Endothelial cell of umbilical vein (primary cell): ENCODE data around the gene CDCP1. TPM values are rescaled to one million over a fixed set of nuclear protein-coding genes. Genes with fewer than 3 reads are reported as not detected.

ENCODE experiments used
- BruUV-seq: library from RNA; stranded (reverse); fragments of 400-500 nt; replicated peaks from 2 replicates; lab custom pipeline; 2021; lab: Mats Ljungman, UMichigan
- CTCF ChIA-PET: fragments of 300-600, 350-600 bp; sonication (Branson Sonifier 250); formaldehyde crosslinking; loops from one replicate; lab custom pipeline; 2021; ENCODE audit warnings: antibody characterized with exemption, inconsistent platforms; lab: Charles Lee
- POLR2A ChIA-PET: fragments of 300-600, 350-600 bp; sonication (Branson Sonifier 250); formaldehyde crosslinking; loops from one replicate; lab custom pipeline; 2021; ENCODE audit warnings: antibody characterized with exemption, inconsistent platforms; lab: Charles Lee
- DNase-seq: peaks from one replicate; pipeline ENCODE4 v3.0.0-alpha.2; 2011; ENCODE audit warnings: low read depth, low spot score
- FAIRE-seq: peaks from 2 replicates; lab custom pipeline; 2011; peaks lifted over from hg19 to GRCh38; lab: Jason Lieb, UNC
- H2AFZ ChIP-seq: 2 replicates; pipeline ENCODE4 v1.6.0; 2012; ENCODE audit warnings: low read depth, low read length, control low read depth, inconsistent platforms
- H3K27ac ChIP-seq: 2 replicates; pipeline ENCODE4 v1.5.1; 2011; ENCODE audit warnings: low read depth, mild to moderate bottlenecking, control low read depth, low read length, moderate library complexity; ENCODE audit not compliant: insufficient read depth
- H3K27me3 ChIP-seq, 2 experiments: 2 replicates each; pipeline versions ENCODE4 v1.6.0 to v1.6.1; 2011; ENCODE audit warnings: low read length in 2 of 2, mixed read lengths in 1 of 2; ENCODE audit not compliant: control insufficient read depth in 2 of 2, insufficient read depth in 2 of 2
- H3K36me3 ChIP-seq, 2 experiments: 2 replicates in 1 of 2; 3 replicates in 1 of 2; pipeline ENCODE4 v1.5.1; 2011; ENCODE audit warnings: low read length in 2 of 2, mild to moderate bottlenecking in 1 of 2, moderate library complexity in 1 of 2; ENCODE audit not compliant: control insufficient read depth in 2 of 2, insufficient read depth in 2 of 2; ENCODE audit errors: extremely low read depth in 1 of 2
- H3K4me1 ChIP-seq: 3 replicates; pipeline ENCODE4 v1.5.1; 2011; ENCODE audit warnings: mild to moderate bottlenecking, low read length; ENCODE audit not compliant: control insufficient read depth, insufficient read depth; ENCODE audit errors: extremely low read depth
- H3K4me2 ChIP-seq: 2 replicates; pipeline ENCODE4 v1.6.1; 2011; ENCODE audit warnings: low read length, control low read depth, mixed read lengths; ENCODE audit not compliant: insufficient read depth
- H3K4me3 ChIP-seq, 3 experiments: fragments of 200-600 bp in 1 of 3; sonication (generic), shearing (Covaris generic) in 1 of 3; replicated peaks in 1 of 3; 2 replicates each; pipeline ENCODE4 v1.5.1; 2011 to 2016; ENCODE audit warnings: control low read depth in 3 of 3, low read length in 3 of 3, mild to moderate bottlenecking in 2 of 3, inconsistent platforms in 1 of 3, low read depth in 1 of 3, moderate library complexity in 1 of 3; ENCODE audit not compliant: insufficient read depth in 1 of 3
- H3K79me2 ChIP-seq: 2 replicates; pipeline ENCODE4 v1.6.0; 2012; ENCODE audit warnings: low read length, inconsistent platforms; ENCODE audit not compliant: control insufficient read depth, insufficient read depth
- H3K9ac ChIP-seq: replicated peaks from 2 replicates; pipeline ENCODE3; 2011; ENCODE audit warnings: low read length, control low read depth; ENCODE audit not compliant: insufficient read depth; ENCODE audit errors: extremely low read depth
- H3K9me1 ChIP-seq: replicated peaks from 3 replicates; pipeline ENCODE4 v1.6.0; 2011; ENCODE audit warnings: mild to moderate bottlenecking, low read length; ENCODE audit not compliant: control insufficient read depth, insufficient read depth; ENCODE audit errors: extremely low read depth
- H3K9me3 ChIP-seq: replicated peaks from 2 replicates; pipeline ENCODE4 v1.5.1; 2012; ENCODE audit warnings: low read length, inconsistent platforms; ENCODE audit not compliant: control insufficient read depth, insufficient read depth
- H4K20me1 ChIP-seq: replicated peaks from 2 replicates; pipeline ENCODE3; 2011; ENCODE audit warnings: mild to moderate bottlenecking, low read length; ENCODE audit not compliant: control insufficient read depth, insufficient read depth; ENCODE audit errors: extremely low read depth
- EZH2 ChIP-seq: IDR thresholded peaks from 2 replicates; pipeline ENCODE4 v1.6.1; 2012; ENCODE audit warnings: borderline replicate concordance, low read depth, mild to moderate bottlenecking, moderate library complexity, low read length, inconsistent platforms; ENCODE audit not compliant: severe bottlenecking
- FOS ChIP-seq: IDR thresholded peaks from 2 replicates; pipeline ENCODE4 v1.6.1; 2011; ENCODE audit warnings: mild to moderate bottlenecking, low read length, moderate library complexity, borderline replicate concordance; ENCODE audit not compliant: insufficient read depth
- GATA2 ChIP-seq: IDR thresholded peaks from 2 replicates; pipeline ENCODE4 v1.7.0; 2011; ENCODE audit warnings: low read depth, mild to moderate bottlenecking, moderate library complexity, mixed read lengths, low read length; ENCODE audit not compliant: insufficient read length, insufficient read depth
- JUN ChIP-seq: IDR thresholded peaks from 2 replicates; pipeline ENCODE4 v1.6.1; 2011; ENCODE audit warnings: borderline replicate concordance, low read depth; ENCODE audit not compliant: insufficient read length, insufficient read depth
- MYC ChIP-seq: IDR thresholded peaks from one replicate; pipeline ENCODE4 v1.6.1; 2011; ENCODE audit warnings: mild to moderate bottlenecking, low read depth, low read length
- POLR2A ChIP-seq: IDR thresholded peaks from 2 replicates; pipeline ENCODE4 v1.6.1; 2012; ENCODE audit warnings: low read depth, mild to moderate bottlenecking, control low read depth, low read length
- dilution Hi-C: fragments of 300-500 bp; cut with MboI; formaldehyde crosslinking; loops from one replicate; pipeline ENCODE4 v1.15.0; 2019; ENCODE audit warnings: low sequenced_read_pairs; ENCODE audit not compliant: extremely low pct_ligation_motif_present
- intact Hi-C: fragments of 100-400 bp; cut with micrococcal nuclease; formaldehyde crosslinking; loops from one replicate; pipeline ENCODE4 v1.10.0; 2022
- polyA plus RNA-seq, 4 experiments: library from polyadenylated mRNA; depleted of rRNA in 3 of 4; stranded (reverse) in 3 of 4; unstranded in 1 of 4; fragments of >200 nt; gene quantifications; 2 replicates each; pipeline versions ENCODE4 v1.2.1 to v1.2.3, GENCODE V29; 2011 to 2012; ENCODE audit warnings: missing spikeins in 1 of 4
- total RNA-seq: library from RNA; stranded (reverse); gene quantifications from 2 replicates; pipeline ENCODE4 v1.2.3, GENCODE V29; 2021
- TF ChIP-seq, protein P1 (sequence below): IDR thresholded peaks from 2 replicates; pipeline ENCODE4 v1.6.1; 2011; ENCODE audit not compliant: insufficient read depth, insufficient read length
- TF ChIP-seq, protein P2 (sequence below), 2 donors: IDR thresholded peaks; 1 replicate in 1 of 2; 2 replicates in 1 of 2; pipeline ENCODE4 v1.5.1; 2011; ENCODE audit warnings: low read length in 2 of 2, mild to moderate bottlenecking in 2 of 2, moderate library complexity in 2 of 2, control low read depth in 1 of 2, inconsistent platforms in 1 of 2, low read depth in 1 of 2; ENCODE audit not compliant: insufficient read depth in 1 of 2; ENCODE audit errors: extremely low read depth in 1 of 2

Gene CDCP1
- total and polyA plus RNA-seq, 2 donors (not counting 3 experiments of a cell fraction or from before 2014, with no cell fraction given): 0.01 to 0.22 TPM

DNA sequence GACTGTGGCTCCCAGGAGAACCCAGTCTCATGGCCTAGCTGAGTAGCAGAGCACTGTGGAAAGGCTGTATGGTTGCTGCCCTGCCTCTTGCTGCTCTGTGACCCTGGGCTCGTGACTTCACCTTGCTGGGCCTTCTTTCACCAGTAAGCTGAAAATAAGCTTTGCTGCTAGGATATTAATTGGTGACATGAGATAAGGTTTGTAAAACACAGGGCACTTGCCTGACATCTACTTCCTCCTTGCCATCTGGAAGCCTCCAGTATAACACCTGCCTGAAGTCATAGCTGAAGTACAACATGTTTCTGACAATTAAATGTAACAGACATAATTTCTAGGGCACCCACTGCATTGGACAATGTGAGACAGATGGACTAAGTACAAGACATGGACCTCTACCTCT is 66.5 kb downstream of the CDCP1 start:
- peaks cover 2% of the 10 kb centered on the region for H3K4me1 ChIP-seq
- H3K36me3 ChIP-seq: no peaks in the 10 kb centered on the region
- H3K9me1 ChIP-seq: no peaks in the 10 kb centered on the region
- no peaks in the 10 kb centered on the region for H3K9me3 ChIP-seq
- no TSS peak for BruUV-seq
- no peak overlapping the region for H3K4me2 ChIP-seq
- TF ChIP-seq, protein P1, sequence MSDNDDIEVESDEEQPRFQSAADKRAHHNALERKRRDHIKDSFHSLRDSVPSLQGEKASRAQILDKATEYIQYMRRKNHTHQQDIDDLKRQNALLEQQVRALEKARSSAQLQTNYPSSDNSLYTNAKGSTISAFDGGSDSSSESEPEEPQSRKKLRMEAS: no peak
- TF ChIP-seq FOS (no peak), JUN (no peak), MYC (no peak), POLR2A (no peak), GATA2 (no peak)
- DNase-seq (no peak), FAIRE-seq (no peak)
- H4K20me1 ChIP-seq: no peaks in the 10 kb centered on the region
- no peak overlapping the region for H3K9ac ChIP-seq
- no peak overlapping the region for H3K4me3 ChIP-seq
- CTCF ChIA-PET: interaction anchor here (0.7 to 1.5 kb wide), 3 partner anchors 11 to 131 kb away, joined by 3 to 7 read pairs (median 3); no protein-coding TSS in a partner anchor
- intact Hi-C loops: no loop called here
- no peak overlapping the region for H3K27ac ChIP-seq
- H2AFZ ChIP-seq: no peak overlapping the region
- dilution Hi-C loops: no loop called here
- H3K27me3 ChIP-seq: peaks cover 0 to 4% of the 10 kb centered on the region in 2 experiments
- POLR2A ChIA-PET: no interaction called here
- H3K79me2 ChIP-seq: no peaks in the 10 kb centered on the region

DNA sequence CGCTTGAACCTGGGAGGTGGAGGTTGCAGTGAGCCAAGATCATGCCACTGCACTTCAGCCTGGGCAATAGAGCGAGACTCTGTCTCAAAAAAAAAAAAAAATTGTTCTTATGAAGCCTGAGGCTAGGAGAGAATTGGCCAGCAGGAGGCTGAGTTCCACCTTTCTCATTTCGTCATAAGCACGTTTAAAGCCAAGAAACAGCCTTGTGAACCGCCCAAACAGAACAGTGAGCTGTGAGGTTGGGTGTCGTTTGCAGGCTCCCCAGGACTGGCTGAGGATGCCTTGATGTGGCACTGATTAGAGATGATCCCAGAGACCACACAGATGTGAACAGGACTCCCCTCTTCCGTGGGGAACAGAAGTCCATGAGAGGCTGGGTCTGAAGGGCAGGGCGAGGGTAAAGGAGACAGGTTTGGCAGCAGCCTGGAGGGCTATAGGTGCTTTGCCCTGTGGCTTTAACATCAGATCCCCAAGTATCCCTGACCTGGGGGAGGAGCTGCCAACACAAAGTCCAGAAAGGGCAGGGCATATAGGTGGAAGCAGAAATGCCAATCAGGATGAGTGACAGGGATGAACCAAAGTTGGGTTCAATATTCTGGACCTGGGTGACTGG is 67.2 kb downstream of the CDCP1 start:
- DNase-seq (no peak), FAIRE-seq (no peak)
- CTCF ChIA-PET: interaction anchor here (0.7 to 1.5 kb wide), 3 partner anchors 10 to 44 kb away, joined by 3 to 7 read pairs (median 3); no protein-coding TSS in a partner anchor

More for the DNA sequence above, 67.2 kb downstream of the CDCP1 start:
- Histone ChIP-seq H3K36me3 (no peaks in the 10 kb centered on the region), H3K4me2 (no peak overlapping the region), H3K4me1 (peaks cover 2% of the 10 kb centered on the region), H3K9me3 (no peaks in the 10 kb centered on the region), H3K9me1 (no peaks in the 10 kb centered on the region), H3K27ac (no peak overlapping the region), H2AFZ (no peak overlapping the region), H3K27me3 (peaks cover 6% of the 10 kb centered on the region in 2 experiments), H3K79me2 (no peaks in the 10 kb centered on the region), H3K4me3 (no peak overlapping the region), H4K20me1 (no peaks in the 10 kb centered on the region), H3K9ac (no peak overlapping the region)
- intact Hi-C loops (no loop called here), dilution Hi-C loops (no loop called here)
- BruUV-seq: no TSS peak
- TF ChIP-seq FOS (no peak), EZH2 (no peak), POLR2A (no peak), MYC (no peak), GATA2 (no peak)
- TF ChIP-seq, protein P2, sequence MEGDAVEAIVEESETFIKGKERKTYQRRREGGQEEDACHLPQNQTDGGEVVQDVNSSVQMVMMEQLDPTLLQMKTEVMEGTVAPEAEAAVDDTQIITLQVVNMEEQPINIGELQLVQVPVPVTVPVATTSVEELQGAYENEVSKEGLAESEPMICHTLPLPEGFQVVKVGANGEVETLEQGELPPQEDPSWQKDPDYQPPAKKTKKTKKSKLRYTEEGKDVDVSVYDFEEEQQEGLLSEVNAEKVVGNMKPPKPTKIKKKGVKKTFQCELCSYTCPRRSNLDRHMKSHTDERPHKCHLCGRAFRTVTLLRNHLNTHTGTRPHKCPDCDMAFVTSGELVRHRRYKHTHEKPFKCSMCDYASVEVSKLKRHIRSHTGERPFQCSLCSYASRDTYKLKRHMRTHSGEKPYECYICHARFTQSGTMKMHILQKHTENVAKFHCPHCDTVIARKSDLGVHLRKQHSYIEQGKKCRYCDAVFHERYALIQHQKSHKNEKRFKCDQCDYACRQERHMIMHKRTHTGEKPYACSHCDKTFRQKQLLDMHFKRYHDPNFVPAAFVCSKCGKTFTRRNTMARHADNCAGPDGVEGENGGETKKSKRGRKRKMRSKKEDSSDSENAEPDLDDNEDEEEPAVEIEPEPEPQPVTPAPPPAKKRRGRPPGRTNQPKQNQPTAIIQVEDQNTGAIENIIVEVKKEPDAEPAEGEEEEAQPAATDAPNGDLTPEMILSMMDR (IDR thresholded peaks at IDR 0.05; ENCODE audit: extremely low read depth in 1 of 2, insufficient read depth in 1 of 2, low read depth in 1 of 2, low read length in 2 of 2): no peak
- TF ChIP-seq, protein P1: no peak
- POLR2A ChIA-PET: no interaction called here
